Measurements from ENCODE around the gene SPPL2B.

The SPPL2B gene

DNA sequence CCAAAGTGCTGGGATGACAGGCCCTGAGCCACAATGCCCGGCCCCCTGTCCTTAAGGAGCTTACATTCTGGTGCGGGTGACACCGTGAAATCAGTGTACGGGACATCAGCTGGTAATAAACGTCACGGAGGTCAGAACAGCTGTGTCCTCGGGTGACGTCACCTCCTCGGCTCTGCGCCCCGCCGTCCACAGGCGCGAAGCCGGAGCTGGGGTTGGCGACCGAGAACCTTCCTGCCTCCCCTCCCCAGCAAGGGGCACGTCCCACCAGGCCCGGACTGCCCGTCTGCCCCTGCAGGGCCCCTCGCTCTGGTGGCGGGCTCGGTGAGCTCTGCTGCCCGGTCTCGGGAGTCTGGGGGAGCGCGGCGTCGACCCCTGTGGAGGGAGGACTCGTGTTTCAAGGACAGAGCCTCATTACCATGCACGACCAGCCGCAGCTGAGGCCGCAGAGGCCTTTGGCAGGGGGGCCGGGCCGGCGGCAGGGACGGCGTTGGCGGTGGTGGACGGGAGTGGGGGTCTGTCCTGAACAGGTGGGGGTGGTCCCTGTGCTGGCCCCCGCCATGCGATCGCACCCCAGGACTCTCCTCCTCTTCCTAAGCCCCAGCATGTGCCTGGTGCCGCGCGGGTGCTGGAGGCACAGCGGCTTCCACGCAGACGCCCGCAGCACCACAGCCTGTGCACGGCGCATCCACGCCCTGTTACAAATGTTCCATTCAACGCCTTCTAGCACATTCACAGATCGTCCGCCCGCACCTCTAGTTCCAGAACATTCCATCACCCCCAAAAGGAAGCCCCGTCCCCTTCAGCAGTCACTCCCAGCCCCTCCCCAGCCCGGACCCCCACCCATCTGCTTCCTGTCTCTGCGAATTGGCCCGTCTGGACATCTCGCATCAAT lies 25.9 kb upstream of the SPPL2B start:
- peak; percentile 48 for DNase-seq (ENCODE audit: low read depth)

DNA sequence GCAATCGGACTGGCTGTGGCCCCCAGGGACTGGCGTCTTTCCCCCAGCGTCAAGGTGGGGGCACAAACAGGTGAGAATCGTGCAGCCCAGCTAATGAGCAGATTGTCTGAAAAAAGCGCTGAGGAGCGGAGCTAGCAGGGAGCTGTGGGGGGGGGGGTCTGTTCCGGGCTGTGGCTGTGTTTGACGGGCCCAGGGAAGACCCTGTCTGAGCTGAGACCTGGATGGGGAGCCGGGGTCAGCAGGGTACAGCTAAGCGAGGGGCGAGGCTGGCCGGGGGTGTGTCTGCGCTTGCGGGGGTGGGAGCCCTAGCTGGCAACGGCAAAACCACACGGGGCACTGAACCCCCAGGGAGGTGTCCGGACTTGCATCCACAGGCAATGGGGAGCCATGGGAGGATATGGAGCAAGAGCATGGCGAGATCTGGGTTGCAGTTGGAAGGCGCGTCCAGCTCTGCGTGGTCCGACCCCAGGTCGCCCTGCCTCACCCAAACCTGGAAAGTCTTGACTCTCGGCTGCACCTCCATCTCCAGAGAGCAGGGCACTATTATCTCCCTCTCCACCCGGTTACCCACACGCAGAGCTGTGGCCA lies 25.2 kb upstream of the SPPL2B start:
- no peak for DNase-seq (ENCODE audit: low read depth)

DNA sequence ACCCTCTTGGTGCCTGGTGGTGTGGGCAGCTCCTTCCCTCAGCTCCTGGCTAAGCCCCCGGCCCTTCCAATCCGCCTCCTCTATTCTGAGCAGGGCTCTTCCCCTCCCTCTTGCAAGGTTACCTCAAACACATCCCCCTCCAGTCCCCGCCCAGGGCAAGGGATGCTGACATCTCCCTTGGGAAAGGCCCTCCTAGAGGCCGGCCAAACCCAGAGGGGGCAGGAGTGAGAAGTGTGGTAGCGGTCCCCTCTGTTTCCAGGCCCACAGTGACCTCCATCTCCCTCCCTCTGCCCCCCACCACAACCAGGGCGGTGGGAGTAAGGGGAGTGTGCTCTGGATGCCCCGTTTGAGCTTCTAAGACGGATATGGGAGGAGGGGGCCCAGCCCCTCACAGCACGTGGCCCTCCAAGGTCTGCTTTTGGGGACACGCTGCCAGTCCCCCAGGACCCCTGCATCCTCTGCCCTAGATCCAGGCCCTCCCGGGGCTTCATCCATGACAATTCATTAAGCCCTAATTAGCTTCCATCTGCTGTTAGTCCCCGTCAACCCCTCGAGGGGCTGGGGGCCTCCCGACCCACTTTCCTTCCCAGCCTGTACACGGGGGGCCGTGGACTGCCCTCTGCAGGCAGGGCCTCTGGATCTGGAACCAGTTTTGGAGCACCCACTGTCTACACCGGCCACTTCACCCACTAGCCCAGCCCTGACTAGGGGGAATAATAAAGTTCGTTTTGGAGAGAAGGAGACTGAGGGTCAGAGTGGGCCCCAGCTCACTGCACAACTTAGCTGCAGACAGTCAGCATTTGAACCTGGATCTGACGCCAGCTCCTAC lies 22.8 kb upstream of the SPPL2B start:
- DNase-seq (ENCODE audit: low read depth): no peak

DNA sequence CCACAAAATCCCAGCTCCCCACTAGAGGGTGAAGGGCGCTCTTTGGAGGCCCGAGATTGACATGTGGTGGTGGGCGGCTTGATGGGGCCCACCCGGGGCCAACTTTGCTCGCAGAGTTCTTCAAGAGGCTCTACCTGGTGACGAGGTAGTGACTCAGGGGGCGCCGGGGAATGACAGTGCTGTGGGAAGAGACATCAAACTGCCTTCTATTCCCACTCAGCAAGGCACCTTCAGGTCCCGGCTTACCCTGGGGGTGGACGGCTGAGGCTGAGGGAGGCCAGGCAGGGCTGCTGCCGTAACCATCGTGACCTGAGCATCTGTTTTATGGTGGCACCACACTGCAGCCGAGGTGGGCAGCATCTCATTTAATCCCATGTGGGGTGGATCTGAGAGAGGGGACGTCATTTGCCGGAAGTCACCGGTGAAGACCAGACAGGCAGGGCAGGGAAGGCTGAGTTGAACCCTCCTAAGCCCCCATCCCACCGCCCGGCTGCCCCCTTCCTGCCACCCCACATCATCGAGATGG lies 22.1 kb upstream of the SPPL2B start:
- no peak for DNase-seq (ENCODE audit: low read depth)

DNA sequence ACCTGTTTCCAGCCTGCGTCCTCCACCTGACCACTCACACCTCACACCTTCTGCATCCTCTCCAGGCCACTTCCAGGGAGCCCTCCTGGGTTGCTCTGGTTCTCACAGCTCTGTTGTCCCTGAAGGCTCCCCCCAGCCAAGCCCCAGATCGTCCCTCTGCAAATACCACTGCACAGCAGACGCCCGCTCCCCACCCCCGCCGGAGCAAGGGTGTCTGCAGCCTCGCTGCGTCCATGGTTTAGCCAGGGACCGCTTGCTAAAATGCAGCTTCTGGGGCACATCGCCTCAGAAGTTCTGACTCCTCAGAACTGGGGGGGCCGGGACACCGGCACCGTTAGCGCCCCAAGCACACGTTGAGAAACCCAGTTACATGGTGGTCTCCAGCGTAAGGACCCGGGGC lies 21.5 kb upstream of the SPPL2B start:
- DNase-seq (ENCODE audit: low read depth): no peak

DNA sequence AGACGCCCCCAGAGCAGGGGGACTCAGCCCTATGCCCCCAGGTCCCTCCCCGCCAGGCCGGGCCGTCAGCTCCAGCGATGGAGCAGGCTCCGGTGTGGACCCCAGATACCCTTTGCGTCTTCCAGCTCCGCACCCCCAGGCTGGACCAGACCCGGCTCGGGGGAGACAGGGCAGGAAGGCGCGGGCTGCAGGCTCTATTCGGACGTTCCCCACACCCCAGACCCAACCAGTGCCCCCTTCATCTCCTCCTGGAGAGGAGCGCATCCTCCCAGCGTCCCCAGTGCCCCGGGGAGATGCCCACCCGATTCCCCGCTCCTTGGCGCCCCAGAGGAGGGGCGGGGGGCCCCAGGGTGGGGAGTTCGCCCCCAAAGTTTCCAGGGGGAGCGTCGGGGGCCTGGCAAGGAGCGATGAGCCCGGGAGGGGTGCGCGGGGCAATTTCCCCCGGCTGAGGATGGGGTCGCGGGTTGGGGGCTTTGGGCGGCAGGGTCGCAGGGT lies 20.9 kb upstream of the SPPL2B start:
- DNase-seq (ENCODE audit: low read depth): no peak

DNA sequence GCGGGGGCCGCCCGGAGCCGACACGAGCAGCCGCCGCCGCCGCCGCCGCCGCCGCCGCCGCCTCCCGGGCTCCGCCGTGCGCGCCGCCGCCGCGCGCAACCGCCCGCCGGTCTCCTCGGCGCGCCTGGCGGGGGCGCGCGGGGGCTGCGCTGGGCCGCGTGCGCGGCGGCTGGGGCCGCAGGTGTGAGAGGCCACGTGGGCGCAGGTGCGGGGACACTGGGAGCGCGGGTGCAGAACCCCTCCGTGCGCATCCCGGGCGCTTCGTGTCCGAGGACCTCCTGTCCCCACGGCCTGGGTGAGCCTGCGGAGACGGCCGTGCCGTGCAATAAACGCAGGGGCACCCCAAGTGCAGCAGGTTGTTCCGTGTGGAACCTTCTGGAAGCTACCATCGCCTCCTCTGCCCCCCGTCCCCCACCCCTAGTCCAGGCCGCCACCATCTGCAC lies 20.3 kb upstream of the SPPL2B start, which contains the start of gene LINGO3:
Gene LINGO3 (minus strand): TSS at position 41 of the 443 bp plus-strand sequence. CDS start 16,378 bp downstream, outside the sequence.
- no peak for DNase-seq (ENCODE audit: low read depth)

DNA sequence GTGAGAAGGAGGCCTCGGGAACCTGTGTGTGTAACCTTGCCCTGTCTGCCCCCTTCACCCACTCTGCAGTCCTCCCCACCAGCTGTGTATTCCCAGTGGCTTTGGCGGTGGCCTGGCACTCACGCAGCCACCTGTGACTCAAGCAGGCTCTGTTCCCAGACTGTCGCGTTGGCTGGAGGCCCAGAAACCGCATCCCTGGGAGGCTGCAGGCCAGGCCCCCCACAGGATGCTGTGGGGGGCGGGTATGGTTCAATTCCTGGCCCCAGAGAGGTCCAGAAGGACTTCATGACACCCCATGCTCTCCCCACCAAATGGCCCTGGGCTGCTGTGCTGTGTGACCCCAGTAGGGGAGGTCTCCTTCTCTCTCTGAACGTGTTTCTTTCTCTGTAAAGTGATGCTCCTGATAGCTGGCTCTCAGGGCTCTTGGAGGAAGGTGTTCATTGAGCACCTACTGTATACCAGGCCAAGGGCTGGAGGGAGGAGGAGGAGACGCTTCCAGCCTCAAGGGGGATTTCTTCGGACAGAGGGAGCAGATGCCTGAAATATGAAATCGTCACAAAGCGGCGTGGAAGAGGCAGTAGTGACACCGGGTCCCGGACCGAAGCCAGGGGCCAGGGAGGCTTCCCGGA lies 18.6 kb upstream of the SPPL2B start:
- DNase-seq (ENCODE audit: low read depth): no peak

DNA sequence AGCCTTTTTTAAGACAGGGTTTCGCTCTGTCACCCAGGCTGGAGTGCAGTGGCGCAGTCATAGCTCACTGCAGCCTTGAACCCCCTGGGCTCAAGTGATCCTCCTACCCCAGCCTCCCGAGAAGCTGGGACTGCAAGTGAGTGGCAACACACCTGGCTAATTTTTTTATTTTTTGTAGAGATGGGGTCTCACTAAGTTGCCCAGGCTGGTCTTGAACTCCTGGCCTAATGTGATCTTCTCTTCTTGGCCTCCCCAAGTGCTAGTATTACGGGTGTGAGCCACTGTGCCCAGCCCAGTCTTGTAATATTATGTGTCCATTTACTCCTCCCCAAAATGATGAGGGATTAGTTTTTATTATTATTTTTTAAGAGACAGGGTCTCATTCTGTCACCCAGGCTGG lies 17.4 kb upstream of the SPPL2B start:
- no peak for DNase-seq (ENCODE audit: low read depth)

DNA sequence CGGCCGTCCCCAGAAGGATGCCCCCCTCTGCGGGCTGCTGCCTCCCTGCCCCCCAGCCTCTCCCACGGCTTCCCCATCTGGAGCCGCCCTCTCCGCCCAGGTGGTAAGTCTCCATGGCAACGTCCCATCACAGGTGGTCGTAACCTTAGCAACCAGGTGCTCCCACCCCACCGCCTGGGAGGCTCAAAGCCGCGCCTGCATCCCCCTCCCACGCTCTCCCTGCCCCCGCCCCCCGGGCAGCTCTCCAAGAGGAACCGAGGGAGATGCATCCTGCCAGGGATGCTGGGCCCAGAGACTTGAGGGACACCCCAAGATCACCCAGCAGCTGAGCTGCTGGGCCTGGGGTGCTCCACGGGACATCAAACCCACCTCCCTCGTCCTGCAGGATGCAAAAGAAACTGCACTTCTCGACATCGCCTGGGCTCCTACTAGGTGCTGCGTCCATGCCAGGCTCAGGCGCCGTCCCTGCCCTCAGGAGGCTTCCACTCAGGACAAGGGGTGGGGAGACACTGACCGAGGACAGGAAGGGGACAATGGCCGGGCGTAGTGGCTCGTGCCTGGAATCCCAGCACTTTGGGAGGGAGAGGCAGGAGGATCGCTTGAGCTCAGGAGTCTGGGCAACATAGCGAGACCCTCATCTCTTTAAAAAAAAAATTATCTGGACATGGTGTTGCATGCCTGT lies 15.5 kb upstream of the SPPL2B start:
- DNase-seq (ENCODE audit: low read depth): no peak

DNA sequence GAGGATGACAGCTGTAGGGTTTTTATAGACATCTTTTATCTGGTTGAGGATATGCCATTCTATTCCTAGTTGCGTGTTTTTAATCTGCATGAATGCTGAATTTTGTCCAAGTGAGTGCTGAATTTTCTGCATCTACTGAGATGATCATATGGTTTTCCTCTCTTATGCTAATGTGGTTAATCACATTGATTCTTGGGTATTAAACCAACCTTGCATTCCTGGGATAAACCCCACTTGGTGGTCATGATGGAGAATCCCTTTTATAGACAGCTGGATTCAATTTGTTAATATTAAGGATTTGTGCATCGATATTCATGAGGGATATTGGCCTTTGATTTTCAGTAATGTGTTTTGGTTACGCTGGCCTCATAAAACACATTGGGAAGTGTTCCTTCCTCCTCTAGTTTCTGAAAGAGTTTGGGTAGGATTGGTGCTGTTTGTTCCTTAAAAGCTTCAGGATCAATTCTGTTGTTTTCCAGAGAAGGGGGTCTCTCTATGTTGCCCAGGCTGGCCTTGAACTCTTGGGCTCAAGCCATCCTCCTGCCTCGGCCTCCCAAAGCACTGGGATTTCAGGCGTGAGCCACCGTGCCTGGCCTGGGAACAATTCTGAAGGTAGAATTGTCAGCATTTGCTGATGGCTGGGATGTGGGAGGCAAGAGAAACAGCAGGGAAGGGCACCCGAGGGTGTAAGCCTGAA lies 13.2 kb upstream of the SPPL2B start:
- DNase-seq (ENCODE audit: low read depth): no peak

DNA sequence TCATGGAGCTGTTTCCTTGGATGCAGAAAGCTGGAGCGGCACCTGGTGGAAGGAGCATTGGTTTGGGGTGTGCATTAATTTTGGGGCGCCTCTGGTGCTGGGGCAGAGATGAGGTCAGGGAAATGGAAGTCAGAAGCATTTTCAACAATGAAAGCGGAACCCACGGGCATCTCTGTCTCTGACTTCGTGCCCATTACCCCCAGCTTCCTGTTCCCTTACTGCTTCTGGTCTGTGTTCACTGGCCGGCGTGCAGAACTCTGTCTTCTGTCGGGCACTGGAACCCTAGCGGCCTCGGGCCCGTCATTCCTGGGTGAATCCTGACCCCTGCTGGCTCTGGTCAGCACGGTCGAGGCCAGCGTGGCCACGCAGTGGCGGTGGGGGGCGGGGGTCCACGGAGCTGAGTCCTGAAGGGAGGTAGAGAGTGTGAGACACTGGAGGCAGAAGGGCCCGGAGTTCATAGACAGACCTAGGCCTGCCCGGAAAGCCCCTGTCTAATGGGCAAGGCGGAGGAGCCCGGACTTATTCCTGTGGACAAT lies 12.6 kb upstream of the SPPL2B start:
- peak; percentile 60 for DNase-seq (ENCODE audit: low read depth)

DNA sequence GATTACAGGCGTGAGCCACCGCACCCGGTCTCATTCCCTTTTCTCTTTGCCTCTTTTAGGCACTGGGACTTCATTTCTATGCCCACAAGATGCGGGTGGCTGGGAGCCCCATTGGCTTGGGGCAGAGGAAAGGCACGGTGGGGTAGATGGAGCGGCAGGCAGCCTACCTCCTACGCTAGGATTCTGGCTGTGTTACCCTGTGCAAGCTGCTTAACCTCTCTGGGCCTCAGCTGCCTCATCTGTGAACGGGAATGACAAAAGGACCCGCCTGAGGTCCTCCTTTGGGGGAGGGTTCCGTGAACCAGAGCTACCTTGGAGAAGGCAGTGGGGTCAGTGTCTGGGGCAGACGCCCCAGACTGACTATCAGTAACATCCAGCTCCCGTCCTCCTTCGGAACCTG lies 11.2 kb upstream of the SPPL2B start:
- DNase-seq (ENCODE audit: low read depth): no peak

DNA sequence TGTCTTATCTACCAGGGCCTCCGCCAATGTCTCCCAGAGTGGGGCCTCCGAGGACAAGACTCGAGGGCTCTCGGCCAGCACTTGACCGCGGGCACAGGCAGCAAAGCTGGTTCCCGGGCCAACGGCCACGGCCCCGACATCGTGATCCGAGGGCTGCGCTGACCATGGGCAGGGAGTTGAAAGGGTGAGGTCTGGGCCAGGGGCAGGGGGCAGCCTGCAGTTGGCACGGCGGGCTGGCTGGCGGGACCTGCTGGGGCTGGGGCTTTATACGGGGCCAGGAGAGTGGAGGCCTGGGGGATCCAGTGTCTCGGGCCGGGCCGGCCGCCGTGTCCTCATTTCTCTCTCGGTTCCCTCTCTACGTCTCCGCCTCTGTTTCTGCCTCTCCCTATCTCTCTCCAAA lies 10.7 kb upstream of the SPPL2B start:
- DNase-seq (ENCODE audit: low read depth): no peak

DNA sequence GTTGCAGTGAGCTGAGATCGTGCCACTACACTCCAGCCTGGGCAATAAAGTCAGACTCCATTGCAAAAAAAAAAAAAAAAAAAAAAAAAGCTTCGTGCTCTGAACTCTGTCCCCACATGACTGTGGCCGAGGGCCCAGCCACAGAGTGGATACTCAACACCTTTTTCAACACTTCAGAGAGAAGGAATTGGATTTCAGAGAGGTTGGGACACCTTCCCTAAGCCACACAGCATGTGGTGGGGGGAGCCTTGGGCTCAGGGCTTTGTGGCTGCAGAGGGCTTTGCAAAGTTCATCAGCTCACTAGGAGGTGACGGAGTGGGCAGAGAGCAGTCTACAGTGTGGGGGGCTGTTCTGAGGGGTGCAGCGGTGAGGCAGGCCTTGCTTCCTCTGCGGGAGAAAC lies 9.6 kb upstream of the SPPL2B start:
- DNase-seq (ENCODE audit: low read depth): no peak

DNA sequence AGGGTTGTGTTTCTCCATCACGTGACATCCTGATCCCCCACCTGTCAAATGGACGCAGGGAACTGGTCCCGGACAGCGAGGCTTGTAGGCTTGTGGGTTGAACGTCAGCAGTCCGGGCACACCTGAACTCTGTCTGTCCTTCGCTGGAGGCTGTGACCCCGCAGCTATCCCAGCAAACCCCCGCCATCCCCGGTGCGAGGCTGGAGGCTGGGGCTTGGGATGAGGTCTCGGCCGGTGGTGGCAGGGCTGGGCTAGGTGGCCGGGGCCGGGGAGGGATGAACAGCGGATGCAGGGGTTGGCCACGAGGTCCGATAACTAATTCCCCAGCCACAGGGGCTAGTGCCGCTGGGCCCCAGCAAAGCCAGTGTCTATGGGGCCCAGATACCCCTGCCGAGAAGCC lies 8.9 kb upstream of the SPPL2B start:
- no peak for DNase-seq (ENCODE audit: low read depth)

DNA sequence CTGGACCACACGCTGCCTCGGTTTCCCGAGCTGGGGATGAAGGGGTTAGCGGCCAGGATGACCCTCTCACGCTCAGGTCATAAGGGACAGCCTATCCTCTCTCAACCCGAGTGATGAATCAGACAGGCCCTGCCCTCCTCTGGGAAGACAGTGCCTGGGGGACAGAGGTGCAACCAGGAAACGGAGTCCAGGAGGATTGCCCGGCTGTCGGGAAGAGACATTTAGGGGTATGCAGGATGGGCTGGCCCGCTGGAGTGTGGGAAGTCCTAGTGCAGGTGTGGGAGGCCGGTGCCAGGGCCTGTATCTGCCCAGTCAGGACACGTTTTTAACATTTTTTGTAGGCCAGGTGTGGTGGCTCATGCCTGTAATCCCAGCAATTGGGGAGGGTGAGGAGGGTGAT lies 8.4 kb upstream of the SPPL2B start:
- no peak for DNase-seq (ENCODE audit: low read depth)

DNA sequence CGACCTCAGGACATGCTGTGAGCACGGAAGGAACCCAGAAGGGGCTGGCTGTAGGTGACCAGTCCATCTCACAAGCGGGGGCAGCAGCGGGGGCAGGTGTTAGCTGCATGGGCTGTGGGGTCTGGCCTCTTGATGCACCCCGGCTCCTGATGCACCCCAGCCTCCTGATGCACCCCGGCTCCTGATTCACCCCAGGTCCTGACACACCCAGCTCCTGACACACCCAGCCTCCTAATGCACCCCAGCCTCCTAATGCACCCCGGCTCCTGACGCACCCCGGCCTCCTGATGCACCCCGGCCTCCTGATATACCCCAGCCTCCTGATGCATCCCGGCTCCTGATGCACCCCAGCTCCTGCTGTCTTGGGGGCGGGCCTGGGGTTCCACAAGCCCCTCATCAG lies 7.5 kb upstream of the SPPL2B start:
- no peak for DNase-seq (ENCODE audit: low read depth)

DNA sequence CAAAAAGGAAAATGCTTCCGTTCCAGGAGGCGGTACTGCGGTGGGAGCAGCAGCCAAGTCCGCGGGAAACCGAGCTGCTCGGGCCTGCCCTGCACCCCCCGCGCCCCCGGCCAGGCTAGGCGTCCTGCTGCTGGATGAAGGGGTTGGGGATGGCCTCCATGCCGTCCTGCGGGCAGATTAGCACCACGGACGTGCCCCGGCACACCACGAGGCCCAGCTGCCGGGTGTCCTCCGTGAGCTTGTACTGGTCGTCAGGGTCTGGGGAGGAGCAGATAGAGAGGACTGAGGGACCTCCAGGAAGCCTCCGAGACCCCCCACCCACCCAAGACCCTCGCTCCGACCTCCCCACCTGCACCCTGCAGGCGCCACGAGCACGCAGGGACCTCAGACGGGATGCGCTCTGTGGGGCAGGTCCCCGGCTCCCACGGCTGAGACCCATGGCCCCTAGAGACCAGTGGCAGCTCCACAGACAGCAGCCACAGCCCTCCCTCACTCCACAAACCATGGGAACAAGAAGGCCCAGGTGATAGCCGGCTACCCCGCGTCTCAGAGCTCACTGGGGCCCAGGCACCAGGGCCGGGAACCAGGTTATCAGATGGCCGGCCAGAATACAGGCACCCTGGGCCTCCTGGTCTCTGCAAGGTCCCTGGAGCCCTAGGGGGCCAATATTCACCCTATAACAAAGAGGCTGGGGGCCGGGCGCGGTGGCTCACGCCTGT lies 6.8 kb upstream of the SPPL2B start:
- no peak for DNase-seq (ENCODE audit: low read depth)

DNA sequence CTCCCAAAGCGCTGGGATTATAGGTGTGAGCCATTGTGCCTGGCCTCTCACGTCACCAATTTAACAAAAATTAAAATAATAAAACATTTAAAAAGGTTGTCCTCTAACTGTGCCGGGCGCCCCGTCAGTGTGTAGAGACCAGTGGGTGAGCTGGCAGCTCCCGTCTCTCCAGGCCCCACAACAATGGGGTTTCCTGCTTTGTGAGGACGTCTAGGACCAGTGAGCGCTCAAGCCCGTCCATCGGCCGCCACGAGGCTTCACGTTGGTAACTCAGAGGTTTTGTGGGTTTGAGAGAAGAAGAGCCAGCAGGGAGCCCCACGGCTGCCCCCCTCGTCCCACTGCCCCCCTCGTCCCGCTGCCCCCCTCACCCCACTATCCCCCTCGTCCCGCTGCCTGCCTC lies 4.8 kb upstream of the SPPL2B start:
- no peak for DNase-seq (ENCODE audit: low read depth)

All from fibroblast of gingiva (primary cell).